Right lobe of liver (tissue), 6 donors: Measurements from ENCODE around the gene RALB. TPM values are rescaled to one million over a fixed set of nuclear protein-coding genes. Genes with fewer than 3 reads are reported as not detected.
A peak's percentile ranks its signal among the peaks of the same experiment; 100 is the strongest.
"Not testable (repeated sequence)": the region's sequence is repeated elsewhere in the genome, so short reads cannot be mapped to it uniquely, and the experiment has no call there.

Experiments used
- ATAC-seq, 4 donors: fragments of 200-7000 bp; cut with Tn5 transposase; one replicate each; pipeline ENCODE4 v1.9.1; 2020; ENCODE audit warnings: mild to moderate bottlenecking in 4 of 4, moderate library complexity in 4 of 4
- DNase-seq, 3 donors: peaks; one replicate each; pipeline ENCODE4 v3.0.0-alpha.2; 2020
- H3K27ac ChIP-seq, 3 donors: fragments of 200-600 bp; one replicate each; pipeline ENCODE4 v1.8.0; 2022
- H3K27me3 ChIP-seq, 2 donors: fragments of 200-600 bp; one replicate each; pipeline ENCODE4 v1.8.0; 2022
- H3K36me3 ChIP-seq, 4 donors: fragments of 200-600 bp; sonication (generic) in 1 of 4; one replicate each; pipeline versions ENCODE4 v1.5.1 to v1.8.0; 2017 to 2022; ENCODE audit warnings: control low read depth in 1 of 4
- H3K4me1 ChIP-seq, 4 donors: fragments of 200-600 bp; sonication (generic) in 1 of 4; one replicate each; pipeline versions ENCODE4 v1.5.1 to v1.8.0; 2017 to 2022; ENCODE audit warnings: control low read depth in 1 of 4
- H3K4me3 ChIP-seq, 3 donors: fragments of 200-600 bp; one replicate each; pipeline ENCODE4 v1.8.0; 2022
- H3K9me3 ChIP-seq, 4 donors: fragments of 200-600 bp; sonication (generic) in 1 of 4; one replicate each; pipeline versions ENCODE4 v1.5.1 to v1.8.0; 2017 to 2022; ENCODE audit warnings: control low read depth in 1 of 4
- CTCF ChIP-seq, 4 donors: fragments of 200-600 bp in 3 of 4; fragments of 450-650 bp in 1 of 4; IDR thresholded peaks; one replicate each; pipeline versions ENCODE4 v1.5.1 to v1.8.0; 2016 to 2022; ENCODE audit warnings: antibody characterized with exemption in 4 of 4, mild to moderate bottlenecking in 2 of 4
- POLR2A ChIP-seq: fragments of 450-650 bp; IDR thresholded peaks from one replicate; pipeline ENCODE4 v1.6.1; 2017; ENCODE audit warnings: antibody characterized with exemption, mild to moderate bottlenecking
- WGBS: methylation state at CpG from one replicate; pipeline ENCODE4 v1.1.6; 2018; ENCODE audit warnings: low coverage, low lambda C conversion rate; ENCODE audit not compliant: insufficient coverage; ENCODE audit errors: missing lambda C conversion rate; 5-methylcytosine and 5-hydroxymethylcytosine counted together
- intact Hi-C, 2 donors: fragments of 100-400 bp; cut with DNase I; formaldehyde crosslinking; loops; one replicate each; pipeline versions ENCODE4 v1.11.2 to v1.14.1; 2022
- total RNA-seq, 6 experiments: library from RNA; depleted of rRNA in 2 of 6; stranded (reverse); fragments of >200 nt in 2 of 6; fragmentation: NEBNext Ultra II Directional in 3 of 6; extraction: Animal tissue kit (Norgen Biotek cat#: 25700) in 3 of 6; gene quantifications; one replicate each; pipeline versions ENCODE4 v1.1.0 to v1.2.4, GENCODE V29; 2016 to 2023
- donor health status: DM: no; HTN: yes; CAD: no.
- donor health status: DM: no; HTN: no; CAD: no.
- donor health status: DM: no; HTN: no; CAD: no.
- donor health status: DM: no; HTN: yes; CAD: no.
- donor health status: DM: no; HTN: yes; CAD: no.

The RALB gene
- total RNA-seq, 6 experiments from 2014 or later, result 14.5 to 26.8 (median 18.6) TPM

GRCh38 chr2:120319123-120319522 lies 66.5 kb downstream of the RALB start:
- intact Hi-C loops, result loop anchor here in 1 of 2 donors (10.0 kb wide), 1 partner anchor 356 kb away; no protein-coding TSS in a partner anchor
- no peaks in the 10 kb centered on the region for H3K36me3 ChIP-seq
- no peak for TF ChIP-seq CTCF (IDR thresholded peaks at IDR 0.05)
- TF ChIP-seq POLR2A, result no peak
- no peak for ATAC-seq
- H3K4me3 ChIP-seq, result no peak overlapping the region
- H3K4me1 ChIP-seq, result peaks cover 0 to 10% (median 2%) of the 10 kb centered on the region in 4 donors
- no peaks in the 10 kb centered on the region for H3K9me3 ChIP-seq
- WGBS, result no CpG with 5 or more reads among the region's 10 CpGs
- DNase-seq, result peak in 1 of 3 donors; percentile 19
- H3K27me3 ChIP-seq, result no peaks in the 10 kb centered on the region
- no peak overlapping the region for H3K27ac ChIP-seq

GRCh38 chr2:120319686-120320317 lies 67.2 kb downstream of the RALB start:
- Histone ChIP-seq H3K9me3 (no peaks in the 10 kb centered on the region), H3K36me3 (no peaks in the 10 kb centered on the region), H3K4me3 (no peak overlapping the region), H3K27ac (no peak overlapping the region), H3K27me3 (no peaks in the 10 kb centered on the region), H3K4me1 (peaks cover 0 to 10% (median 2%) of the 10 kb centered on the region in 4 donors)
- TF ChIP-seq POLR2A (no peak), CTCF (IDR thresholded peaks at IDR 0.05) (no peak)
- DNase-seq, result peak in 1 of 3 donors; percentile 26
- ATAC-seq, result no peak
- 75% methylated on average over 9 of the region's 18 CpGs for WGBS
- intact Hi-C loops, result loop anchor here in 1 of 2 donors (10.0 kb wide), 1 partner anchor 355 kb away; no protein-coding TSS in a partner anchor

GRCh38 chr2:120320318-120320851 lies 67.7 kb downstream of the RALB start:
- intact Hi-C loops, result no loop called here
- peak in 1 of 3 donors; percentile 42 for DNase-seq
- H3K4me3 ChIP-seq, result no peak overlapping the region
- TF ChIP-seq CTCF (IDR thresholded peaks at IDR 0.05), result no peak
- TF ChIP-seq POLR2A, result no peak
- 37% methylated on average over 4 of the region's 10 CpGs for WGBS
- no peak for ATAC-seq
- H3K27me3 ChIP-seq, result no peaks in the 10 kb centered on the region
- no peak overlapping the region for H3K27ac ChIP-seq
- no peaks in the 10 kb centered on the region for H3K9me3 ChIP-seq
- peaks cover 0 to 10% (median 2%) of the 10 kb centered on the region in 4 donors for H3K4me1 ChIP-seq
- H3K36me3 ChIP-seq, result no peaks in the 10 kb centered on the region

GRCh38 chr2:120320887-120321556 lies 68.4 kb downstream of the RALB start:
- ATAC-seq, H3K4me3 ChIP-seq, DNase-seq, H3K27me3 ChIP-seq, intact Hi-C loops, H3K4me1 ChIP-seq, H3K9me3 ChIP-seq, H3K27ac ChIP-seq, H3K36me3 ChIP-seq: not testable (repeated sequence)
- WGBS, result 94% methylated on average over 5 of the region's 5 CpGs

- peak in 2 of 3 donors; percentile 8 to 29 for DNase-seq
- intact Hi-C loops, result no loop called here
- ATAC-seq, result no peak
- Histone ChIP-seq H3K27ac (no peak overlapping the region), H3K9me3 (no peaks in the 10 kb centered on the region), H3K27me3 (no peaks in the 10 kb centered on the region), H3K36me3 (no peaks in the 10 kb centered on the region), H3K4me3 (no peak overlapping the region), H3K4me1 (peaks cover 0 to 10% (median 2%) of the 10 kb centered on the region in 4 donors)
- no peak for TF ChIP-seq CTCF (IDR thresholded peaks at IDR 0.05)
- no peak for TF ChIP-seq POLR2A
- WGBS, result 92% methylated on average over 4 of the region's 10 CpGs
Observed at GRCh38 chr2:120321721-120322284, 69.2 kb downstream of the RALB start.
